MM.1S (cell line): ENCODE results near the gene VSIR.

Source experiments
- DNase-seq: peaks from one replicate; pipeline ENCODE4 v3.0.0-alpha.2; 2015
- H2AFZ ChIP-seq: fragments of 300-600 bp; sonication (generic); 2 replicates; pipeline ENCODE4 v1.6.0; 2016; ENCODE audit warnings: antibody characterized with exemption, low read length
- H3F3A ChIP-seq: fragments of 300-600 bp; sonication (generic); 2 replicates; pipeline ENCODE4 v1.6.1; 2016; ENCODE audit warnings: mild to moderate bottlenecking, antibody characterized with exemption, low read length, moderate library complexity, mixed read lengths; ENCODE audit not compliant: insufficient read depth
- H3K27ac ChIP-seq: fragments of 300-600 bp; sonication (generic); 2 replicates; pipeline ENCODE4 v1.5.1; 2016; ENCODE audit warnings: mild to moderate bottlenecking, low read length
- H3K27me3 ChIP-seq: fragments of 300-600 bp; sonication (generic); replicated peaks from 2 replicates; pipeline ENCODE4 v1.6.0; 2016; ENCODE audit warnings: low read length; ENCODE audit not compliant: insufficient read depth
- H3K36me3 ChIP-seq: fragments of 300-600 bp; sonication (generic); replicated peaks from 2 replicates; pipeline ENCODE4 v1.6.1; 2016; ENCODE audit warnings: mild to moderate bottlenecking, low read length, mixed read lengths; ENCODE audit not compliant: insufficient read depth
- H3K4me1 ChIP-seq: fragments of 300-600 bp; sonication (generic); 2 replicates; pipeline ENCODE4 v1.6.1; 2016; ENCODE audit warnings: low read length, mixed read lengths
- H3K4me2 ChIP-seq: fragments of 300-600 bp; sonication (generic); 2 replicates; pipeline ENCODE4 v1.6.0; 2016; ENCODE audit warnings: low read depth, low read length
- H3K4me3 ChIP-seq: fragments of 300-600 bp; sonication (generic); 2 replicates; pipeline ENCODE4 v1.5.1; 2016; ENCODE audit warnings: low read length, mixed read lengths
- H3K79me2 ChIP-seq: fragments of 300-600 bp; sonication (generic); 2 replicates; pipeline ENCODE4 v1.6.1; 2016; ENCODE audit warnings: mixed run types, low read length, mixed read lengths
- H3K9ac ChIP-seq: fragments of 300-600 bp; sonication (generic); 2 replicates; pipeline ENCODE4 v1.6.1; 2016; ENCODE audit warnings: low read length, mixed read lengths
- H3K9me2 ChIP-seq: fragments of 300-600 bp; sonication (generic); replicated peaks from 2 replicates; pipeline ENCODE4 v1.6.1; 2016; ENCODE audit warnings: mild to moderate bottlenecking, low read length, mixed read lengths; ENCODE audit not compliant: insufficient read depth
- H3K9me3 ChIP-seq: fragments of 300-600 bp; sonication (generic); replicated peaks from 2 replicates; pipeline ENCODE4 v1.6.1; 2016; ENCODE audit warnings: mild to moderate bottlenecking, low read length, mixed read lengths; ENCODE audit not compliant: insufficient read depth
- H4K20me1 ChIP-seq: fragments of 300-600 bp; sonication (generic); 2 replicates; pipeline ENCODE4 v1.6.1; 2016; ENCODE audit warnings: mild to moderate bottlenecking, low read length, moderate library complexity, mixed read lengths; ENCODE audit not compliant: insufficient read depth
- EZH2 ChIP-seq: fragments of 300-600 bp; sonication (generic); optimal IDR thresholded peaks from 2 replicates; pipeline ENCODE3; 2017; ENCODE audit warnings: low read depth, mild to moderate bottlenecking, antibody characterized with exemption, low read length, mixed read lengths
- EZH2phosphoT487 ChIP-seq: fragments of 300-600 bp; sonication (generic); IDR thresholded peaks from 2 replicates; pipeline ENCODE4 v1.6.1; 2018; ENCODE audit warnings: antibody characterized with exemption, low read length
- TF ChIP-seq, protein P1 (sequence below): fragments of 300-600 bp; sonication (generic); IDR thresholded peaks from 2 replicates; pipeline ENCODE4 v1.5.1; 2016; ENCODE audit warnings: antibody characterized with exemption, low read length, mixed read lengths

Gene VSIR

DNA sequence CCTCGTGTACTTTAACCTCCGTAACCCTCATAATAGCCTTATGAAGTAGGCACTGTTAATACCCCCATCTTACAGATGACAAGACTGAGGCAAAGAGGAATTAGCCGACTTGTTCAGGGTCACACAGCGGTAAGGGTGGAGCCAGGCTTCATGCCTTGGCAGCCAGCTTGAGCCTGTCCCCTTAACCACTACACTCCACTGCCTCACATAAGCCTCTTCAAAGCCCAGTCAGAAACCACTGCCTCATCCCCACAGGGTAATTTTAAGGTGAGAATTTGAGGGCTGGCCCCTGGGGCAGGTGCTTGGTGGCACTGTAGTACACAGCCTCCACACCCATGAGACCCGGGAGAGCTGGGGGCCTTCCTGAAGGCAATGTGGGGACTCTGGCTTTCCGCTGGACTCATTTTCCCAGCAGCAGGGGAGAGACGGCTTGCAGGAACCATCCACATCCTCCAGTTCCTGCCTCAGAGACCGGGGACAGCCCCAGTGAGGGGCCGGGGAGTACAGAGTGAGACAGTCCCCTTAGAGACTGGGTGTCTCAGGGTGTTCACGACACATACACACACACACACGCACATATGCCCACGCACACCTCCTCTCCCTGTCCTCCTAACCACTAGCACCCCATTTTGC, 46.1 kb downstream of the VSIR start:
- H3K9ac ChIP-seq = peak overlapping the region; percentile 71

DNA sequence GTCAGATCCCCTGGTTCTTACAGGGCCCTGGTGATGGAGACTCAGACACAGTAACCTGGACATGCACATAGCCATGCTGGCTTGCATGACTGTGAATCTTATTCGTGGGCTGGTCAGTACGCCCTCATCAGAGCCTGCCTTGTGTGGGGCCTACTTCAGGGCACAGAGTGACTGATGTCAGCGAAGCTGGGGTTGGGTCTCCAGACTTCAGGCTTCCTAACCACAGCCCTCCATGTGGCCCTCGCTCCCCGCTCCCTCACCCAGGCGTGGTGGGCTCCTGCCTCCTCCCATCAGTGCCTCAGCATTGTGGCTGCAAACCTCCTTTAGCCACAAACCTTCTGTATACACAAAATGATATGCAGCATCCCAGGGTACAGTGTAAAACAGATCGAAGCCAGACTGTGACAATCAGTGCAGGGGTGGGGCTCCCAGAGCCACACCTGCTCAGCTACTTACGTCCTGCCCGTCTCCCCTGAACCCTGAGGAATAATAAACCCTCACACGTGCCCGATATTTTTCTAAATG, 46.7 kb downstream of the VSIR start:
- no peak overlapping the region for H3K9ac ChIP-seq
- H3K4me1 ChIP-seq = peaks cover 29% of the 10 kb centered on the region
- no peak overlapping the region for H3K4me3 ChIP-seq

More for the DNA sequence above, 46.1 kb downstream of the VSIR start:
- peak overlapping the region; percentile 93 for H3K27ac ChIP-seq
- no peaks in the 10 kb centered on the region for H3K27me3 ChIP-seq
- TF ChIP-seq EZH2phosphoT487 (no peak), EZH2 (no peak)
- TF ChIP-seq, protein P1, sequence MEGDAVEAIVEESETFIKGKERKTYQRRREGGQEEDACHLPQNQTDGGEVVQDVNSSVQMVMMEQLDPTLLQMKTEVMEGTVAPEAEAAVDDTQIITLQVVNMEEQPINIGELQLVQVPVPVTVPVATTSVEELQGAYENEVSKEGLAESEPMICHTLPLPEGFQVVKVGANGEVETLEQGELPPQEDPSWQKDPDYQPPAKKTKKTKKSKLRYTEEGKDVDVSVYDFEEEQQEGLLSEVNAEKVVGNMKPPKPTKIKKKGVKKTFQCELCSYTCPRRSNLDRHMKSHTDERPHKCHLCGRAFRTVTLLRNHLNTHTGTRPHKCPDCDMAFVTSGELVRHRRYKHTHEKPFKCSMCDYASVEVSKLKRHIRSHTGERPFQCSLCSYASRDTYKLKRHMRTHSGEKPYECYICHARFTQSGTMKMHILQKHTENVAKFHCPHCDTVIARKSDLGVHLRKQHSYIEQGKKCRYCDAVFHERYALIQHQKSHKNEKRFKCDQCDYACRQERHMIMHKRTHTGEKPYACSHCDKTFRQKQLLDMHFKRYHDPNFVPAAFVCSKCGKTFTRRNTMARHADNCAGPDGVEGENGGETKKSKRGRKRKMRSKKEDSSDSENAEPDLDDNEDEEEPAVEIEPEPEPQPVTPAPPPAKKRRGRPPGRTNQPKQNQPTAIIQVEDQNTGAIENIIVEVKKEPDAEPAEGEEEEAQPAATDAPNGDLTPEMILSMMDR = no peak
- H3K79me2 ChIP-seq = no peaks in the 10 kb centered on the region
- H3F3A ChIP-seq = peaks cover 23% of the 10 kb centered on the region
- H3K4me3 ChIP-seq = peak overlapping the region; percentile 23; the same call in 1 of the 2 replicates
- peak overlapping the region; percentile 74 for H3K4me2 ChIP-seq
- H3K9me2 ChIP-seq = no peaks in the 10 kb centered on the region
- DNase-seq = peak; percentile 81
- H3K36me3 ChIP-seq = no peaks in the 10 kb centered on the region
- peak overlapping the region; percentile 85 for H2AFZ ChIP-seq
- H3K4me1 ChIP-seq = peaks cover 29% of the 10 kb centered on the region
- H3K9me3 ChIP-seq = no peaks in the 10 kb centered on the region
- H4K20me1 ChIP-seq = no peaks in the 10 kb centered on the region

DNA sequence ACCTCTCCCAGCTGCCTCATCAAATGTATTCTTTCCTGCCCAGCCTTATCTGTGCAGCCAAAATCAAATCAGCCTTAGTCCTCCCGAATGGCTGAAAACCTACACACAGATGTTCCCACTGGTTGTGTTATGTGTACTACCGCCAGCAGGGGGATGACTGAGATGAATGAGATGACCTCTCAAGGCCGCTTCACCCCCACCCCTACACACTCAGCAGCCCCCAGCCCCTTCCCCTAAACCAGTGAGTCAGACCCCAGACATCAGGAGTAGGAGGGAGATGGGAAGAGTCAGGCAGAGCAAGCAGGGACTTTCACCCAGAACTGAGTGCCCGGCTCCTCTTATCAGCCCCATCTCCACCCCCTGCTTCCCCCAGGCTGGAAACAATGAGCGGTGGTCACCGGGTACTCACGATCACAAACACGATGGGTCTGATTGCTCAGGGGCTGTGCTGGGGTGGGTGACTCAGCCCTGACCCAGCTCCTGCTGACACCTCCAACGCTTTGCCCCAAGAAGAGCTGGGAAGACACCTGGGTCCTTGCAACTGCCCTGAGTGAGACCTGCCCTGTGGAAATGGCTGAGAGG, 47.2 kb downstream of the VSIR start:
- no peaks in the 10 kb centered on the region for H3K9me2 ChIP-seq

More for the DNA sequence above, 46.7 kb downstream of the VSIR start:
- Histone ChIP-seq H3K9me3 (no peaks in the 10 kb centered on the region), H3K27me3 (no peaks in the 10 kb centered on the region), H2AFZ (peak overlapping the region; percentile 85), H4K20me1 (no peaks in the 10 kb centered on the region), H3F3A (peaks cover 23% of the 10 kb centered on the region), H3K4me2 (0 out of 2 replicates have a peak overlapping the region, but pooled peaks have one; percentile 74), H3K79me2 (no peaks in the 10 kb centered on the region), H3K27ac (peak overlapping the region; percentile 93; the same call in 1 of the 2 replicates), H3K36me3 (no peaks in the 10 kb centered on the region), H3K9me2 (no peaks in the 10 kb centered on the region)
- TF ChIP-seq, protein P1 = no peak
- TF ChIP-seq EZH2 = no peak
- TF ChIP-seq EZH2phosphoT487 = no peak
- DNase-seq = no peak

More for the DNA sequence above, 47.2 kb downstream of the VSIR start:
- peak overlapping the region; percentile 93; the same call in 1 of the 2 replicates for H3K27ac ChIP-seq
- H3K4me2 ChIP-seq = no peak overlapping the region
- H3K9ac ChIP-seq = no peak overlapping the region
- no peaks in the 10 kb centered on the region for H3K27me3 ChIP-seq
- H3K36me3 ChIP-seq = no peaks in the 10 kb centered on the region
- no peak overlapping the region for H3K4me3 ChIP-seq
- H3K4me1 ChIP-seq = peaks cover 29% of the 10 kb centered on the region
- H2AFZ ChIP-seq = no peak overlapping the region
- peak; percentile 36 for DNase-seq
- H3K79me2 ChIP-seq = no peaks in the 10 kb centered on the region
- TF ChIP-seq, protein P1 = peak; percentile 45
- no peak for TF ChIP-seq EZH2phosphoT487
- no peak for TF ChIP-seq EZH2
- H3F3A ChIP-seq = peaks cover 23% of the 10 kb centered on the region
- H3K9me3 ChIP-seq = no peaks in the 10 kb centered on the region
- no peaks in the 10 kb centered on the region for H4K20me1 ChIP-seq
